ENCODE results near the gene WNT3.

DNA sequence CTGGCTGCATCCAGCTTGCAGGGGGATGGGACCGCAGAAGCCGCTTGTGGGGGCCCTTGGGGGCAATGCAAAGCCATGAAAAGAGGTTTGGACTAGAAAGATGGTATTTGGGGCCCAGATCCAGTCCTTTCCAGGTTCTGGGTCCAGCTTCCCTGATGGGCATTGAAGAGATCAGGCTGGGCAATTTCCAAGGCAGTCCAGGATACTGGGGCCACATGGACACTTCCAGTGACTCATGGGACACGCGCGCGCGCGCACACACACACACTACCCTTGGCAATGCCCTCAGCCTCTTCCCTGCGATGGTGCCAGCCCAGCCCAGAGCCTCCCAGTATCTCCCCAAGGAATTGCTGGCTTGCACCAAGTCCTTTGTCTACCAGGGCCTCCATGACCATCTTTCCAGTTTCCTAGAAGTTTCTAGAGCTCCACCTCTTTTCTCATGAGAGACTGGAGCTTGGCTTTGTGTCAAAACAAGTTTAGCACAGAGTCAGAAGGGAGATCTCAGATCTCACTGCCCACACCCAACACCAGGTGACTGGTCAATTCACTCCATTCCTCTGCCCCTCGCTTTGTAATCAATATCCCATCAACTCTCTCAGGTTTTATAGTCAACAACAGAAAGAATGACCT lies 44.3 kb downstream of the WNT3 start:
- TF ChIP-seq, protein P1, sequence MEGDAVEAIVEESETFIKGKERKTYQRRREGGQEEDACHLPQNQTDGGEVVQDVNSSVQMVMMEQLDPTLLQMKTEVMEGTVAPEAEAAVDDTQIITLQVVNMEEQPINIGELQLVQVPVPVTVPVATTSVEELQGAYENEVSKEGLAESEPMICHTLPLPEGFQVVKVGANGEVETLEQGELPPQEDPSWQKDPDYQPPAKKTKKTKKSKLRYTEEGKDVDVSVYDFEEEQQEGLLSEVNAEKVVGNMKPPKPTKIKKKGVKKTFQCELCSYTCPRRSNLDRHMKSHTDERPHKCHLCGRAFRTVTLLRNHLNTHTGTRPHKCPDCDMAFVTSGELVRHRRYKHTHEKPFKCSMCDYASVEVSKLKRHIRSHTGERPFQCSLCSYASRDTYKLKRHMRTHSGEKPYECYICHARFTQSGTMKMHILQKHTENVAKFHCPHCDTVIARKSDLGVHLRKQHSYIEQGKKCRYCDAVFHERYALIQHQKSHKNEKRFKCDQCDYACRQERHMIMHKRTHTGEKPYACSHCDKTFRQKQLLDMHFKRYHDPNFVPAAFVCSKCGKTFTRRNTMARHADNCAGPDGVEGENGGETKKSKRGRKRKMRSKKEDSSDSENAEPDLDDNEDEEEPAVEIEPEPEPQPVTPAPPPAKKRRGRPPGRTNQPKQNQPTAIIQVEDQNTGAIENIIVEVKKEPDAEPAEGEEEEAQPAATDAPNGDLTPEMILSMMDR (IDR thresholded peaks at IDR 0.05) = no peak
- TF ChIP-seq POLR2AphosphoS5 (IDR thresholded peaks at IDR 0.05; ENCODE audit: insufficient read depth in 1 of 2, low read depth in 1 of 2) = no peak

All from vagina (tissue), 2 donors.